ENCODE measurements around the gene CACNA1D.
"Not testable (repeated sequence)": the region's sequence is repeated elsewhere in the genome, so short reads cannot be mapped to it uniquely, and the experiment has no call there.

Gene CACNA1D

GRCh38 chr3:53643757-53644156, 149.3 kb downstream of the CACNA1D start:
- H3K27me3 Mint-ChIP-seq, result peaks cover 25% of the 10 kb centered on the region
- H3K4me3 Mint-ChIP-seq, result no peak overlapping the region
- no peak for DNase-seq
- no peaks in the 10 kb centered on the region for H3K36me3 Mint-ChIP-seq (ENCODE audit: low read depth)
- no peaks in the 10 kb centered on the region for H3K4me1 Mint-ChIP-seq (ENCODE audit: low read depth)
- no peaks in the 10 kb centered on the region for H3K9me3 Mint-ChIP-seq
- H3K27ac Mint-ChIP-seq, result no peak overlapping the region

GRCh38 chr3:53645754-53646153, 151.3 kb downstream of the CACNA1D start:
- DNase-seq, result no peak
- Mint-ChIP-seq H3K36me3 (ENCODE audit: low read depth) (no peaks in the 10 kb centered on the region), H3K9me3 (no peaks in the 10 kb centered on the region), H3K27ac (no peak overlapping the region), H3K4me3 (no peak overlapping the region), H3K27me3 (peaks cover 33% of the 10 kb centered on the region), H3K4me1 (ENCODE audit: low read depth) (no peaks in the 10 kb centered on the region)

GRCh38 chr3:53646723-53647122, 152.3 kb downstream of the CACNA1D start:
- Mint-ChIP-seq H3K4me1 (ENCODE audit: low read depth) (no peaks in the 10 kb centered on the region), H3K4me3 (no peak overlapping the region), H3K27me3 (peaks cover 32% of the 10 kb centered on the region), H3K36me3 (ENCODE audit: low read depth) (no peaks in the 10 kb centered on the region), H3K9me3 (no peaks in the 10 kb centered on the region), H3K27ac (no peak overlapping the region)
- DNase-seq, result no peak

GRCh38 chr3:53649816-53650215, 155.4 kb downstream of the CACNA1D start:
- no peak overlapping the region for H3K4me3 Mint-ChIP-seq
- peaks cover 40% of the 10 kb centered on the region for H3K27me3 Mint-ChIP-seq
- H3K27ac Mint-ChIP-seq, result no peak overlapping the region
- no peaks in the 10 kb centered on the region for H3K4me1 Mint-ChIP-seq (ENCODE audit: low read depth)
- no peaks in the 10 kb centered on the region for H3K36me3 Mint-ChIP-seq (ENCODE audit: low read depth)
- DNase-seq, result no peak
- H3K9me3 Mint-ChIP-seq, result peaks cover 21% of the 10 kb centered on the region

GRCh38 chr3:53650424-53650823, 156.0 kb downstream of the CACNA1D start:
- no peaks in the 10 kb centered on the region for H3K36me3 Mint-ChIP-seq (ENCODE audit: low read depth)
- H3K27me3 Mint-ChIP-seq, result peaks cover 45% of the 10 kb centered on the region
- H3K27ac Mint-ChIP-seq, result peak overlapping the region; percentile 45
- H3K4me3 Mint-ChIP-seq, result no peak overlapping the region
- peaks cover 26% of the 10 kb centered on the region for H3K9me3 Mint-ChIP-seq
- DNase-seq, result no peak
- no peaks in the 10 kb centered on the region for H3K4me1 Mint-ChIP-seq (ENCODE audit: low read depth)

- H3K4me3 Mint-ChIP-seq, result no peak overlapping the region
- no peak for DNase-seq
- peaks cover 27% of the 10 kb centered on the region for H3K9me3 Mint-ChIP-seq
- H3K36me3 Mint-ChIP-seq (ENCODE audit: low read depth), result no peaks in the 10 kb centered on the region
- H3K4me1 Mint-ChIP-seq (ENCODE audit: low read depth), result no peaks in the 10 kb centered on the region
- no peak overlapping the region for H3K27ac Mint-ChIP-seq
- H3K27me3 Mint-ChIP-seq, result peaks cover 45% of the 10 kb centered on the region
These were observed 156.7 kb downstream of the CACNA1D start for GRCh38 chr3:53650928-53651661.

GRCh38 chr3:53651927-53652326, 157.5 kb downstream of the CACNA1D start:
- Mint-ChIP-seq H3K9me3 (peaks cover 27% of the 10 kb centered on the region), H3K4me3 (no peak overlapping the region), H3K27me3 (peaks cover 41% of the 10 kb centered on the region), H3K4me1 (ENCODE audit: low read depth) (no peaks in the 10 kb centered on the region), H3K36me3 (ENCODE audit: low read depth) (no peaks in the 10 kb centered on the region), H3K27ac (no peak overlapping the region)
- DNase-seq, result no peak

- Mint-ChIP-seq H3K27me3 (peaks cover 46% of the 10 kb centered on the region), H3K4me1 (ENCODE audit: low read depth) (no peaks in the 10 kb centered on the region), H3K9me3 (peaks cover 35% of the 10 kb centered on the region), H3K4me3 (no peak overlapping the region), H3K36me3 (ENCODE audit: low read depth) (peaks cover 4% of the 10 kb centered on the region), H3K27ac (no peak overlapping the region)
- DNase-seq, result no peak
These were observed 163.2 kb downstream of the CACNA1D start for GRCh38 chr3:53657651-53658050.

- DNase-seq, result no peak
- Mint-ChIP-seq H3K9me3 (peaks cover 27% of the 10 kb centered on the region), H3K27me3 (peaks cover 50% of the 10 kb centered on the region), H3K4me3 (no peak overlapping the region), H3K27ac (no peak overlapping the region), H3K36me3 (ENCODE audit: low read depth) (peaks cover 4% of the 10 kb centered on the region), H3K4me1 (ENCODE audit: low read depth) (no peaks in the 10 kb centered on the region)
These were observed 164.3 kb downstream of the CACNA1D start for GRCh38 chr3:53658613-53659193.

- DNase-seq, result no peak
- Mint-ChIP-seq H3K9me3 (peaks cover 20% of the 10 kb centered on the region), H3K27me3 (peaks cover 60% of the 10 kb centered on the region), H3K36me3 (ENCODE audit: low read depth) (peaks cover 4% of the 10 kb centered on the region), H3K4me1 (ENCODE audit: low read depth) (no peaks in the 10 kb centered on the region), H3K4me3 (no peak overlapping the region), H3K27ac (no peak overlapping the region)
These were observed 165.6 kb downstream of the CACNA1D start for GRCh38 chr3:53659996-53660395.

- H3K36me3 Mint-ChIP-seq (ENCODE audit: low read depth), result peaks cover 4% of the 10 kb centered on the region
- DNase-seq, result no peak
These were observed 167.1 kb downstream of the CACNA1D start for GRCh38 chr3:53661480-53661879.

GRCh38 chr3:53664812-53665211, 170.4 kb downstream of the CACNA1D start:
- H3K4me3 Mint-ChIP-seq; DNase-seq; H3K4me1 Mint-ChIP-seq (ENCODE audit: low read depth); H3K36me3 Mint-ChIP-seq (ENCODE audit: low read depth); H3K27ac Mint-ChIP-seq: not testable (repeated sequence)
- Mint-ChIP-seq H3K27me3 (peaks cover 62% of the 10 kb centered on the region), H3K9me3 (peaks cover 14% of the 10 kb centered on the region)

More at GRCh38 chr3:53661480-53661879, 167.1 kb downstream of the CACNA1D start:
- Mint-ChIP-seq H3K27me3 (peaks cover 59% of the 10 kb centered on the region), H3K4me3 (no peak overlapping the region), H3K27ac (no peak overlapping the region), H3K9me3 (peaks cover 14% of the 10 kb centered on the region), H3K4me1 (ENCODE audit: low read depth) (no peaks in the 10 kb centered on the region)

GRCh38 chr3:53665608-53666425, 171.4 kb downstream of the CACNA1D start:
- H3K4me3 Mint-ChIP-seq, result no peak overlapping the region
- DNase-seq, result no peak
- peaks cover 14% of the 10 kb centered on the region for H3K9me3 Mint-ChIP-seq
- peaks cover 53% of the 10 kb centered on the region for H3K27me3 Mint-ChIP-seq
- H3K36me3 Mint-ChIP-seq (ENCODE audit: low read depth), result peaks cover 4% of the 10 kb centered on the region
- H3K27ac Mint-ChIP-seq, result no peak overlapping the region
- H3K4me1 Mint-ChIP-seq (ENCODE audit: low read depth), result no peaks in the 10 kb centered on the region

GRCh38 chr3:53668872-53669271, 174.5 kb downstream of the CACNA1D start:
- Mint-ChIP-seq H3K36me3 (ENCODE audit: low read depth) (no peaks in the 10 kb centered on the region), H3K4me1 (ENCODE audit: low read depth) (no peaks in the 10 kb centered on the region), H3K27me3 (peaks cover 34% of the 10 kb centered on the region), H3K9me3 (peaks cover 2% of the 10 kb centered on the region), H3K27ac (no peak overlapping the region), H3K4me3 (no peak overlapping the region)
- DNase-seq, result no peak

- Mint-ChIP-seq H3K4me1 (ENCODE audit: low read depth) (no peaks in the 10 kb centered on the region), H3K36me3 (ENCODE audit: low read depth) (no peaks in the 10 kb centered on the region), H3K4me3 (no peak overlapping the region), H3K27ac (no peak overlapping the region), H3K27me3 (peaks cover 29% of the 10 kb centered on the region), H3K9me3 (no peaks in the 10 kb centered on the region)
- DNase-seq, result no peak
These were observed 176.3 kb downstream of the CACNA1D start for GRCh38 chr3:53670721-53671120.
